CD4-positive, alpha-beta T cell (primary cell): Measurements from ENCODE around the gene DHX32. TPM values are rescaled to one million over a fixed set of nuclear protein-coding genes. Genes with fewer than 3 reads are reported as not detected.

ENCODE experiments used
- ATAC-seq: fragments of 200-7000 bp; cut with Tn5 transposase; one replicate; pipeline ENCODE4 v1.10.0; 2022; ENCODE audit warnings: mild to moderate bottlenecking; ENCODE audit not compliant: poor library complexity
- CTCF ChIA-PET: fragments of 350-600 bp; sonication (Branson Sonifier 250); formaldehyde crosslinking; loops from one replicate; lab custom pipeline; 2021; ENCODE audit warnings: antibody characterized with exemption, inconsistent platforms; lab: Charles Lee
- POLR2A ChIA-PET: fragments of 350-600 bp; sonication (Branson Sonifier 250); formaldehyde crosslinking; loops from one replicate; lab custom pipeline; 2021; ENCODE audit warnings: antibody characterized with exemption, inconsistent platforms; lab: Charles Lee
- DNase-seq, 14 experiments: peaks; one replicate each; pipeline ENCODE4 v3.0.0-alpha.2; 2013 to 2020; ENCODE audit warnings: mixed read lengths in 2 of 14
- H3K27ac ChIP-seq, 2 donors: one replicate each; pipeline versions ENCODE4 v1.5.1 to v1.7.0; 2013; ENCODE audit warnings: low read length in 2 of 2, low read depth in 1 of 2, mild to moderate bottlenecking in 1 of 2
- H3K27me3 ChIP-seq, 2 experiments: 1 replicate in 1 of 2; 2 replicates in 1 of 2; pipeline versions ENCODE4 v1.6.1 to v1.7.0; 2013; ENCODE audit warnings: low read length in 2 of 2, control low read depth in 1 of 2, mild to moderate bottlenecking in 1 of 2, moderate library complexity in 1 of 2; ENCODE audit not compliant: insufficient read depth in 2 of 2, control insufficient read depth in 1 of 2
- H3K36me3 ChIP-seq: one replicate; pipeline ENCODE4 v1.6.1; 2013; ENCODE audit warnings: low read length, control low read depth; ENCODE audit not compliant: insufficient read depth
- H3K4me1 ChIP-seq: one replicate; pipeline ENCODE4 v1.6.1; 2013; ENCODE audit warnings: low read length, control low read depth; ENCODE audit not compliant: insufficient read depth
- H3K4me3 ChIP-seq: one replicate; pipeline ENCODE4 v1.5.1; 2013; ENCODE audit warnings: mild to moderate bottlenecking, low read length, moderate library complexity
- H3K9me3 ChIP-seq, 2 experiments: 1 replicate in 1 of 2; 2 replicates in 1 of 2; pipeline versions ENCODE4 v1.6.1 to v1.7.0; 2013; ENCODE audit warnings: low read length in 2 of 2, mild to moderate bottlenecking in 2 of 2, control low read depth in 1 of 2, moderate library complexity in 1 of 2; ENCODE audit not compliant: control insufficient read depth in 1 of 2, insufficient read depth in 1 of 2
- H3K27ac Mint-ChIP-seq: one replicate; pipeline ENCODE4 v1.8.0; 2020; ENCODE audit warnings: mixed read lengths
- H3K27me3 Mint-ChIP-seq: one replicate; pipeline ENCODE4 v1.8.0; 2021; ENCODE audit warnings: mixed read lengths
- H3K36me3 Mint-ChIP-seq: one replicate; pipeline ENCODE4 v1.8.0; 2021; ENCODE audit warnings: low read depth, mixed read lengths
- H3K4me1 Mint-ChIP-seq: one replicate; pipeline ENCODE4 v1.8.0; 2021; ENCODE audit warnings: low read depth, mixed read lengths
- H3K4me3 Mint-ChIP-seq: one replicate; pipeline ENCODE4 v1.8.0; 2020; ENCODE audit warnings: mild to moderate bottlenecking, mixed read lengths
- H3K9me3 Mint-ChIP-seq: one replicate; pipeline ENCODE4 v1.8.0; 2020; ENCODE audit warnings: mixed read lengths
- intact Hi-C, 2 experiments: fragments of 100-400 bp; cut with DNase I in 1 of 2; cut with micrococcal nuclease in 1 of 2; formaldehyde crosslinking; loops; one replicate each; pipeline versions ENCODE4 v1.15.1 to v1.9.0; 2023 to 2025; cut with DNase I, micrococcal nuclease
- total RNA-seq, 174 experiments: library from RNA in 2 of 174; stranded (reverse) in 2 of 174; gene quantifications; one replicate each; pipeline ENCODE4 v1.2.3 and lab custom pipeline; 2021 to 2026
- TF ChIP-seq, protein P1 (sequence below): fragments of 200-600 bp; IDR thresholded peaks from one replicate; pipeline ENCODE4 v1.8.0; 2022; ENCODE audit warnings: antibody characterized with exemption, mild to moderate bottlenecking

The DHX32 gene
- total RNA-seq, 2 experiments from 2014 or later, result 1.3 to 1.7 TPM

DNA sequence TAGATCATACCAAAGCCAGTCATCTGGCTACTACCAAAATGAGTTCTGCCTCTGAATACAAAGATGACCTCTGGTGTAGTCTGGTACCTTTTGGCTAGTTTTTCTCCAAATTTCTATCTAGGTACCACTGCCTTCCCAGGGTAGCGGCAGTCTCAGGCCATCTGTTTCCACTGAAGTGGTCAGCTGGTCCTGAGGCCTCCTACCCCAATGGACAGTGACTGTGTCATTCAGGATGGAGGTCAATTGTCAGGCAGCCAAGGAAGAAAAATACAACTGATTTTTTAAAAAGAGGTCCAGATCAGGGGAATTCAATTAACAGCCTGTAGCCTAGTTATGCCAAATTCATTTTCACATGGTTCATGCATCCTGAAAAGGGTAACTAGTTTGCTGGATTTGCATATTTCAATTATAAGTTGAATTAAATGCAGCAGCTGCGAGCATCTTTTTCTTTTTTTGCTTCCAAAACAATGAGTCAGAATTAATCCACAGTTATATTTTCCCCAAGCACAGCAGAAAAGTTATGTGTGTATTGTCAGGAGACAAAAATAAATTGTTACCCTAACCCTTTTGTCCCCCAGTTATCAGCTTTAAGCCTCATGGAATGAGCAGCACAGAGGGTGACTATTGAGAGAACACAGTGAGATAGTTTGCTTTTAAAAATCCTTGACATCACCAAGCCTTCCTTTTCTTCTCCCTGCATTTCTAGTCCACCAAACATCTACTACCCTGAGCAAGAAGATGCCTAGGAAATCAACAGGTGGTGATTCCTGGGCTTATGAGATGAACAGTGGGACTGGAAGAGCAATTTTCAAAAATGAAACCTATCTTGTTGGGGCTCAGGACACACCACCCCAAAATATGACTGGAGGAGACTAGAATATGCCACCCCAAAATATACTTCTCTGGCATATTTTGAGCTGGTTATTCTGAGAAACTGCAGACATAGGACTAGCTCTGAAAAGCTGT lies 30.0 kb downstream of the DHX32 start:
- Histone ChIP-seq H3K27me3 (no peaks in the 10 kb centered on the region), H3K4me1 (no peaks in the 10 kb centered on the region), H3K36me3 (peaks cover 22% of the 10 kb centered on the region), H3K9me3 (no peaks in the 10 kb centered on the region), H3K27ac (no peak overlapping the region), H3K4me3 (no peak overlapping the region)
- ATAC-seq (no peak), DNase-seq (no peak)
- no peaks in the 10 kb centered on the region for H3K4me1 Mint-ChIP-seq
- TF ChIP-seq, protein P1, sequence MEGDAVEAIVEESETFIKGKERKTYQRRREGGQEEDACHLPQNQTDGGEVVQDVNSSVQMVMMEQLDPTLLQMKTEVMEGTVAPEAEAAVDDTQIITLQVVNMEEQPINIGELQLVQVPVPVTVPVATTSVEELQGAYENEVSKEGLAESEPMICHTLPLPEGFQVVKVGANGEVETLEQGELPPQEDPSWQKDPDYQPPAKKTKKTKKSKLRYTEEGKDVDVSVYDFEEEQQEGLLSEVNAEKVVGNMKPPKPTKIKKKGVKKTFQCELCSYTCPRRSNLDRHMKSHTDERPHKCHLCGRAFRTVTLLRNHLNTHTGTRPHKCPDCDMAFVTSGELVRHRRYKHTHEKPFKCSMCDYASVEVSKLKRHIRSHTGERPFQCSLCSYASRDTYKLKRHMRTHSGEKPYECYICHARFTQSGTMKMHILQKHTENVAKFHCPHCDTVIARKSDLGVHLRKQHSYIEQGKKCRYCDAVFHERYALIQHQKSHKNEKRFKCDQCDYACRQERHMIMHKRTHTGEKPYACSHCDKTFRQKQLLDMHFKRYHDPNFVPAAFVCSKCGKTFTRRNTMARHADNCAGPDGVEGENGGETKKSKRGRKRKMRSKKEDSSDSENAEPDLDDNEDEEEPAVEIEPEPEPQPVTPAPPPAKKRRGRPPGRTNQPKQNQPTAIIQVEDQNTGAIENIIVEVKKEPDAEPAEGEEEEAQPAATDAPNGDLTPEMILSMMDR, result no peak
- intact Hi-C loops, result no loop called here
- H3K9me3 Mint-ChIP-seq, result no peaks in the 10 kb centered on the region
- CTCF ChIA-PET, result interaction anchor here (0.7 kb wide), 1 partner anchor 8 kb away, joined by 4 read pairs; no protein-coding TSS in a partner anchor
- POLR2A ChIA-PET, result no interaction called here
- H3K27me3 Mint-ChIP-seq, result no peaks in the 10 kb centered on the region
- H3K4me3 Mint-ChIP-seq, result no peak overlapping the region
- no peak overlapping the region for H3K27ac Mint-ChIP-seq
- H3K36me3 Mint-ChIP-seq, result peaks cover 52% of the 10 kb centered on the region

DNA sequence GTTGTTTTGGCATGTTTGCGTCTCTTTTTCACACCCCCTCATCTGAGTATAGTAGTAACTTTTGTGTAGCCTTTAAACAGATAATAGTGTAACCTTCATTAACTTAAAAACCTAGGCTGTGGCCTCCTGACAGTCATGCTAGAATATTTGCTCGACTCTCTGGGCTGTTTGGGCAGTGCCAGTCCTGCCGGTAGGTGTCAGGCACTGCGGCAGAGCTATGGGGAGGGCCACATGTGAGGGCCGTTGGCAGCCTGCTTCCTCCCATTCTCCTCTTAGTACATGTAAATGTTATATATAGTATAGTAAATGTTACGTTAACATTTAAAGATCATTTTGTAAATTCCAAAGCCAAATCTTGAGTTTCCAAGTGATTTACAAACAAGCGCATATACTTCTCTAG lies 31.6 kb downstream of the DHX32 start:
- intact Hi-C loops, result no loop called here
- no peak for DNase-seq
- Mint-ChIP-seq H3K27ac (no peak overlapping the region), H3K9me3 (no peaks in the 10 kb centered on the region), H3K27me3 (no peaks in the 10 kb centered on the region), H3K4me3 (no peak overlapping the region), H3K36me3 (peaks cover 51% of the 10 kb centered on the region), H3K4me1 (no peaks in the 10 kb centered on the region)
- H3K36me3 ChIP-seq, result peaks cover 25% of the 10 kb centered on the region
- no peak for ATAC-seq
- no peak overlapping the region for H3K27ac ChIP-seq
- no peaks in the 10 kb centered on the region for H3K9me3 ChIP-seq
- TF ChIP-seq, protein P1, result no peak
- no peaks in the 10 kb centered on the region for H3K27me3 ChIP-seq
- ChIA-PET POLR2A (no interaction called here), CTCF (no interaction called here)
- H3K4me1 ChIP-seq, result no peaks in the 10 kb centered on the region
- H3K4me3 ChIP-seq, result no peak overlapping the region

DNA sequence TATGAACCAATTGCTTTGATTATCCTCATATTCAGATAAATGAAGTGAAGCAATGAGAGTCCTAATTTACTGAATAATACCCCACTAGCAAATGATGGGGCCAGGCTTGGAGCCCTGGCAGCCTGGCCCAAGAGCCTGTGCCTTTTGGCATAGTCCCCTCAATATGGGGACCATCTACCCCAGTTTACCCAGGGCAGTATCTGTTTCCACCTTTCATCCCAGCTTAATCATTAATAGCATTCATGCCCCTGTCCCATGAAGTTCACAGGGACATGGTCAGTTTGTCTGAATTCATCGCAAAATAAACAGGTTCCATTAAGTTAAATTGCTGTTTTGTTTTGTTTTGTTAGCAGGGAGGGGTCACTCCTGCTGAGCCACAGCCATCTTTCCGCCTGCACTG lies 32.2 kb downstream of the DHX32 start:
- no peaks in the 10 kb centered on the region for H3K27me3 ChIP-seq
- H3K9me3 ChIP-seq, result no peaks in the 10 kb centered on the region
- H3K4me3 ChIP-seq, result no peak overlapping the region
- no peak overlapping the region for H3K27ac Mint-ChIP-seq
- ChIA-PET POLR2A (no interaction called here), CTCF (no interaction called here)
- TF ChIP-seq, protein P1, result no peak
- no peak overlapping the region for H3K4me3 Mint-ChIP-seq
- no peaks in the 10 kb centered on the region for H3K27me3 Mint-ChIP-seq
- DNase-seq (no peak), ATAC-seq (no peak)
- no peaks in the 10 kb centered on the region for H3K9me3 Mint-ChIP-seq
- peaks cover 53% of the 10 kb centered on the region for H3K36me3 Mint-ChIP-seq
- intact Hi-C loops, result no loop called here
- H3K36me3 ChIP-seq, result peaks cover 25% of the 10 kb centered on the region
- H3K27ac ChIP-seq, result no peak overlapping the region
- H3K4me1 ChIP-seq, result no peaks in the 10 kb centered on the region
- H3K4me1 Mint-ChIP-seq, result no peaks in the 10 kb centered on the region
